Measurements from ENCODE around the gene GNAZ.

DNA sequence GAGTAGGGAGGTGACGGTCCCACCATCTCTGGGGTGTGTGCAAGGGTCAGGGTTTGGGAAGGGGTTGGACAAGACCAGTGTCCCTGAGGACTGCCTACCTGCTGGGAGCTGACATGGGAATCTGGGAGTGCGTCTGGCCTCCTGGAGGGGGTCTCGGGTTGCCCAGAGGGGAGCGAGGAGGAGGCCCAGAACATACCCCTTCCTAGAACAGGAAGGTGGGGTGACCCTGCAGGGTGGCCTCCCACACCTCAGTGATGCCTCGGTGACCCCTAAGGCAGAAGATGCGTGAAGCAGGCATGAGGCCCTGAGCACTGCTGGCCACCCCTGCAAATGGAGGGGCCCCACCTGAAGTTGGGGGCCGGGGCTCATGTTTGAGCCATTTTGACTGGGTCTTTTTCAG, 45.0 kb downstream of the GNAZ start:
- TF ChIP-seq, protein P1, sequence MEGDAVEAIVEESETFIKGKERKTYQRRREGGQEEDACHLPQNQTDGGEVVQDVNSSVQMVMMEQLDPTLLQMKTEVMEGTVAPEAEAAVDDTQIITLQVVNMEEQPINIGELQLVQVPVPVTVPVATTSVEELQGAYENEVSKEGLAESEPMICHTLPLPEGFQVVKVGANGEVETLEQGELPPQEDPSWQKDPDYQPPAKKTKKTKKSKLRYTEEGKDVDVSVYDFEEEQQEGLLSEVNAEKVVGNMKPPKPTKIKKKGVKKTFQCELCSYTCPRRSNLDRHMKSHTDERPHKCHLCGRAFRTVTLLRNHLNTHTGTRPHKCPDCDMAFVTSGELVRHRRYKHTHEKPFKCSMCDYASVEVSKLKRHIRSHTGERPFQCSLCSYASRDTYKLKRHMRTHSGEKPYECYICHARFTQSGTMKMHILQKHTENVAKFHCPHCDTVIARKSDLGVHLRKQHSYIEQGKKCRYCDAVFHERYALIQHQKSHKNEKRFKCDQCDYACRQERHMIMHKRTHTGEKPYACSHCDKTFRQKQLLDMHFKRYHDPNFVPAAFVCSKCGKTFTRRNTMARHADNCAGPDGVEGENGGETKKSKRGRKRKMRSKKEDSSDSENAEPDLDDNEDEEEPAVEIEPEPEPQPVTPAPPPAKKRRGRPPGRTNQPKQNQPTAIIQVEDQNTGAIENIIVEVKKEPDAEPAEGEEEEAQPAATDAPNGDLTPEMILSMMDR (IDR thresholded peaks at IDR 0.05): no peak
- no peak for TF ChIP-seq RFX5 (IDR thresholded peaks at IDR 0.05)

Data from A549 (cell line).